ENCODE data around the gene FAM163A.

- TF ChIP-seq CTCF (IDR thresholded peaks at IDR 0.05; ENCODE audit: borderline replicate concordance, extremely low read depth, low read length, poor library complexity, severe bottlenecking) (no peak), EZH2 (IDR thresholded peaks at IDR 0.05; ENCODE audit: borderline replicate concordance, low read depth, low read length, severe bottlenecking) (no peak)
Measured at GRCh38 chr1:179794669-179795068, 51.6 kb downstream of the FAM163A start.

Data from DND-41 (cell line).